Liver (tissue), 3 donors: Measurements from ENCODE around the gene CACNA1D.

Source experiments
- EGR1 ChIP-seq, 2 donors: IDR thresholded peaks; 2 replicates each; pipeline ENCODE4 v1.6.1; 2016 to 2018; ENCODE audit warnings: antibody characterized with exemption in 2 of 2, low read depth in 2 of 2
- GABPA ChIP-seq, 2 donors: IDR thresholded peaks in 1 of 2; conservative IDR thresholded peaks in 1 of 2; 2 replicates each; pipeline ENCODE4 v1.6.1; 2016; ENCODE audit warnings: antibody characterized with exemption in 2 of 2, mild to moderate bottlenecking in 1 of 2, moderate library complexity in 1 of 2
- HNF4A ChIP-seq, 2 donors: conservative IDR thresholded peaks; 2 replicates each; pipeline ENCODE4 v1.6.1; 2016; ENCODE audit warnings: antibody characterized with exemption in 2 of 2, mild to moderate bottlenecking in 2 of 2
- RAD21 ChIP-seq, 2 donors: IDR thresholded peaks; 2 replicates each; pipeline ENCODE4 v1.6.1; 2016; ENCODE audit warnings: antibody characterized with exemption in 2 of 2, mild to moderate bottlenecking in 2 of 2
- SP1 ChIP-seq: IDR thresholded peaks from 2 replicates; pipeline ENCODE4 v1.6.1; 2018; ENCODE audit warnings: antibody characterized with exemption, mild to moderate bottlenecking
- YY1 ChIP-seq: IDR thresholded peaks from 2 replicates; pipeline ENCODE4 v1.6.1; 2016; ENCODE audit warnings: antibody characterized with exemption, mild to moderate bottlenecking
- TF ChIP-seq, protein P1 (sequence below): fragments of 150-350 bp; IDR thresholded peaks from 2 replicates; pipeline ENCODE4 v1.5.1; 2017; ENCODE audit warnings: improper control_type of control experiment, low read depth, low read length; ENCODE audit not compliant: missing input control
- TF ChIP-seq, protein P2 (sequence below): IDR thresholded peaks from 2 replicates; pipeline ENCODE4 v1.6.1; 2016; ENCODE audit warnings: antibody characterized with exemption, mild to moderate bottlenecking
- TF ChIP-seq, protein P3 (sequence below): IDR thresholded peaks from 2 replicates; pipeline ENCODE4 v1.6.1; 2016; ENCODE audit warnings: antibody characterized with exemption
- TF ChIP-seq, protein P4 (sequence below): IDR thresholded peaks from 2 replicates; pipeline ENCODE4 v1.6.1; 2016; ENCODE audit warnings: antibody characterized with exemption
- donor health status: healthy.
- donor health status: healthy.

DNA sequence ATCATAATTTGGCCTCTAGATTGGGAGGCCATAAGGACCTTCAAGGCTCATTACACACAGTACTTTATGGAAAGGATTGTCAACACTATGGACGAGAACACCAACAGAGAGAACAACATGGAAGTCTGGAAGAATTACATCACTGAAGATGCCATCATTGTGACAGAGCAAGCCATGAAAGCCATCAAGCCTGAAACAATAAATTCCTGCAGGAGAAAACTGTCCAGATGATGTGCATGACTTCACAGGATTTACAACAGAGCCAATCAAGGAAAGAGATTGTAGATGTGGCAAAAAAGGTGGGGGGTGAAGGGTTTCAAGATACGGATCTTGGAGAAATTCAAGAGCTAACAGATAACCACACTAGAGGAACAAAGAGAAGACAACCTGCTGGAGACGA, 367.8 kb downstream of the CACNA1D start:
- TF ChIP-seq, protein P1, sequence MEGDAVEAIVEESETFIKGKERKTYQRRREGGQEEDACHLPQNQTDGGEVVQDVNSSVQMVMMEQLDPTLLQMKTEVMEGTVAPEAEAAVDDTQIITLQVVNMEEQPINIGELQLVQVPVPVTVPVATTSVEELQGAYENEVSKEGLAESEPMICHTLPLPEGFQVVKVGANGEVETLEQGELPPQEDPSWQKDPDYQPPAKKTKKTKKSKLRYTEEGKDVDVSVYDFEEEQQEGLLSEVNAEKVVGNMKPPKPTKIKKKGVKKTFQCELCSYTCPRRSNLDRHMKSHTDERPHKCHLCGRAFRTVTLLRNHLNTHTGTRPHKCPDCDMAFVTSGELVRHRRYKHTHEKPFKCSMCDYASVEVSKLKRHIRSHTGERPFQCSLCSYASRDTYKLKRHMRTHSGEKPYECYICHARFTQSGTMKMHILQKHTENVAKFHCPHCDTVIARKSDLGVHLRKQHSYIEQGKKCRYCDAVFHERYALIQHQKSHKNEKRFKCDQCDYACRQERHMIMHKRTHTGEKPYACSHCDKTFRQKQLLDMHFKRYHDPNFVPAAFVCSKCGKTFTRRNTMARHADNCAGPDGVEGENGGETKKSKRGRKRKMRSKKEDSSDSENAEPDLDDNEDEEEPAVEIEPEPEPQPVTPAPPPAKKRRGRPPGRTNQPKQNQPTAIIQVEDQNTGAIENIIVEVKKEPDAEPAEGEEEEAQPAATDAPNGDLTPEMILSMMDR = no peak
- TF ChIP-seq, protein P2, sequence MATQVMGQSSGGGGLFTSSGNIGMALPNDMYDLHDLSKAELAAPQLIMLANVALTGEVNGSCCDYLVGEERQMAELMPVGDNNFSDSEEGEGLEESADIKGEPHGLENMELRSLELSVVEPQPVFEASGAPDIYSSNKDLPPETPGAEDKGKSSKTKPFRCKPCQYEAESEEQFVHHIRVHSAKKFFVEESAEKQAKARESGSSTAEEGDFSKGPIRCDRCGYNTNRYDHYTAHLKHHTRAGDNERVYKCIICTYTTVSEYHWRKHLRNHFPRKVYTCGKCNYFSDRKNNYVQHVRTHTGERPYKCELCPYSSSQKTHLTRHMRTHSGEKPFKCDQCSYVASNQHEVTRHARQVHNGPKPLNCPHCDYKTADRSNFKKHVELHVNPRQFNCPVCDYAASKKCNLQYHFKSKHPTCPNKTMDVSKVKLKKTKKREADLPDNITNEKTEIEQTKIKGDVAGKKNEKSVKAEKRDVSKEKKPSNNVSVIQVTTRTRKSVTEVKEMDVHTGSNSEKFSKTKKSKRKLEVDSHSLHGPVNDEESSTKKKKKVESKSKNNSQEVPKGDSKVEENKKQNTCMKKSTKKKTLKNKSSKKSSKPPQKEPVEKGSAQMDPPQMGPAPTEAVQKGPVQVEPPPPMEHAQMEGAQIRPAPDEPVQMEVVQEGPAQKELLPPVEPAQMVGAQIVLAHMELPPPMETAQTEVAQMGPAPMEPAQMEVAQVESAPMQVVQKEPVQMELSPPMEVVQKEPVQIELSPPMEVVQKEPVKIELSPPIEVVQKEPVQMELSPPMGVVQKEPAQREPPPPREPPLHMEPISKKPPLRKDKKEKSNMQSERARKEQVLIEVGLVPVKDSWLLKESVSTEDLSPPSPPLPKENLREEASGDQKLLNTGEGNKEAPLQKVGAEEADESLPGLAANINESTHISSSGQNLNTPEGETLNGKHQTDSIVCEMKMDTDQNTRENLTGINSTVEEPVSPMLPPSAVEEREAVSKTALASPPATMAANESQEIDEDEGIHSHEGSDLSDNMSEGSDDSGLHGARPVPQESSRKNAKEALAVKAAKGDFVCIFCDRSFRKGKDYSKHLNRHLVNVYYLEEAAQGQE = no peak
- TF ChIP-seq, protein P3, sequence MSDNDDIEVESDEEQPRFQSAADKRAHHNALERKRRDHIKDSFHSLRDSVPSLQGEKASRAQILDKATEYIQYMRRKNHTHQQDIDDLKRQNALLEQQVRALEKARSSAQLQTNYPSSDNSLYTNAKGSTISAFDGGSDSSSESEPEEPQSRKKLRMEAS = no peak
- no peak for TF ChIP-seq RAD21 (IDR thresholded peaks at IDR 0.05)
- no peak for TF ChIP-seq EGR1 (IDR thresholded peaks at IDR 0.05; ENCODE audit: low read depth in 2 of 2)
- no peak for TF ChIP-seq HNF4A (conservative IDR thresholded peaks at IDR 0.05)
- TF ChIP-seq SP1 = no peak
- TF ChIP-seq GABPA (IDR thresholded peaks at IDR 0.05 in 1 of 2, conservative IDR thresholded peaks at IDR 0.05 in 1 of 2) = no peak
- no peak for TF ChIP-seq YY1
- TF ChIP-seq, protein P4, sequence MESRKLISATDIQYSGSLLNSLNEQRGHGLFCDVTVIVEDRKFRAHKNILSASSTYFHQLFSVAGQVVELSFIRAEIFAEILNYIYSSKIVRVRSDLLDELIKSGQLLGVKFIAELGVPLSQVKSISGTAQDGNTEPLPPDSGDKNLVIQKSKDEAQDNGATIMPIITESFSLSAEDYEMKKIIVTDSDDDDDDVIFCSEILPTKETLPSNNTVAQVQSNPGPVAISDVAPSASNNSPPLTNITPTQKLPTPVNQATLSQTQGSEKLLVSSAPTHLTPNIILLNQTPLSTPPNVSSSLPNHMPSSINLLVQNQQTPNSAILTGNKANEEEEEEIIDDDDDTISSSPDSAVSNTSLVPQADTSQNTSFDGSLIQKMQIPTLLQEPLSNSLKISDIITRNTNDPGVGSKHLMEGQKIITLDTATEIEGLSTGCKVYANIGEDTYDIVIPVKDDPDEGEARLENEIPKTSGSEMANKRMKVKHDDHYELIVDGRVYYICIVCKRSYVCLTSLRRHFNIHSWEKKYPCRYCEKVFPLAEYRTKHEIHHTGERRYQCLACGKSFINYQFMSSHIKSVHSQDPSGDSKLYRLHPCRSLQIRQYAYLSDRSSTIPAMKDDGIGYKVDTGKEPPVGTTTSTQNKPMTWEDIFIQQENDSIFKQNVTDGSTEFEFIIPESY = no peak
